ENCODE results near the gene RUNX1.

DNA sequence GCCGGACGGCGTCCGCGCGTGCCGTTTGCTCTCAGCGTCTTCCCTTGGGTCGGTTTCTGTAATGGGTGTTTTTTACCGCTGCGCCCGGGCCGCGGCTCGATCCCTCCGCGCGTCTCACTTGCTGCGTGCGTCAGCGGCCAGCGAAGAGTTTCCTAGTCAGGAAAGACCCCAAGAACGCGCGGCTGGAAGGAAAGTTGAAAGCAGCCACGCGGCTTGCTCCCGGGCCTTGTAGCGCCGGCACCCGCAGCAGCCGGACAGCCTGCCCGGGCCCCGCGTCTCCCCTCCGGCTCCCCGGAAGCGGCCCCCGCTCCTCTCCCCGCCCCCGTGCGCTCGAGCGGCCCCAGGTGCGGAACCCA lies 159.8 kb downstream of the RUNX1 start:
- TF ChIP-seq CTCF (IDR thresholded peaks at IDR 0.05) (no peak), POLR2A (IDR thresholded peaks at IDR 0.05) (no peak)
